Measurements from ENCODE around the gene ASXL2. TPM values are rescaled to one million over a fixed set of nuclear protein-coding genes. Genes with fewer than 3 reads are reported as not detected.

The ASXL2 gene
- polyA plus RNA-seq, 3 donors, result 3.6 to 13.4 (median 7.1) TPM

DNA sequence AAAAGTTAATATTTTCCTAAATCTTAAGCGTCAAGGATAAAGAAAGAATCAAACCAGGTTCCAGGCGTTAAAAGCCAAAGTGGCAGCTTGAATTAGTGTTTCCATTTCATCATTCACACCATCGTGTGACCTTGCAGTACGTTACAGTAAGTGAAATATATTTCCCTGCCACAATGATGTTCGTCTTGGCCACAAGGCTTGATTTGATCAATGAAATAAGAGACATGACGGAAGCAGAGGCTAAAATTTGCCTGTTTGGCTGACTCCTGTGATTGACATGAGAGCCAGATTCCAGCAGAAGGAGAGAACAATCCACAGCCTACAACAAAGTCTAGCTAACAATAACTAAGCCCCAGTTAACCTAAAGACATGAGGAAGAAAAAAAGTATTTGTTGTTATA is 62.0 kb downstream of the ASXL2 start:
- Histone ChIP-seq H3K36me3 (replicated peaks in 1 of 2; ENCODE audit: control insufficient read depth in 1 of 2, insufficient read depth in 2 of 2, low read length in 2 of 2) (peaks cover 0 to 35% of the 10 kb centered on the region in 2 donors), H3K27me3 (ENCODE audit: control insufficient read depth in 2 of 2, insufficient read depth in 2 of 2, low read length in 2 of 2) (no peaks in the 10 kb centered on the region), H3K79me2 (ENCODE audit: insufficient read depth, low read length) (peaks cover 86% of the 10 kb centered on the region), H3K27ac (ENCODE audit: low read depth in 1 of 2, low read length in 2 of 2) (no peak overlapping the region), H4K20me1 (ENCODE audit: insufficient read depth, low read length) (peaks cover 94% of the 10 kb centered on the region), H3K4me2 (replicated peaks; ENCODE audit: extremely low read depth, low read length, poor library complexity, severe bottlenecking) (no peak overlapping the region), H3K4me3 (replicated peaks in 1 of 3; ENCODE audit: low read depth in 2 of 3, low read length in 3 of 3) (no peak overlapping the region), H3K9ac (ENCODE audit: insufficient read depth, low read length, poor library complexity, severe bottlenecking) (no peak overlapping the region), H3K9me3 (replicated peaks in 1 of 2; ENCODE audit: control insufficient read depth in 1 of 2, insufficient read depth in 1 of 2, low read length in 2 of 2) (no peaks in the 10 kb centered on the region), H3K4me1 (ENCODE audit: control insufficient read depth in 1 of 2, insufficient read depth in 2 of 2, low read length in 2 of 2) (no peaks in the 10 kb centered on the region), H2AFZ (ENCODE audit: insufficient read depth, low read depth, low read length, poor library complexity, severe bottlenecking) (no peak overlapping the region)
- no peak for DNase-seq
- no peaks in the 10 kb centered on the region for H3K27me3 Mint-ChIP-seq (ENCODE audit: low read depth in 3 of 3)
- H3K27ac Mint-ChIP-seq, result no peak overlapping the region
- H3K36me3 Mint-ChIP-seq, result peaks cover 17 to 25% of the 10 kb centered on the region in 2 donors
- WGBS (ENCODE audit: insufficient coverage), result 100% methylated on average over 2 of the region's 6 CpGs
- H3K4me3 Mint-ChIP-seq, result no peak overlapping the region
- H3K4me1 Mint-ChIP-seq, result peaks cover 13% of the 10 kb centered on the region
- TF ChIP-seq, protein P1, sequence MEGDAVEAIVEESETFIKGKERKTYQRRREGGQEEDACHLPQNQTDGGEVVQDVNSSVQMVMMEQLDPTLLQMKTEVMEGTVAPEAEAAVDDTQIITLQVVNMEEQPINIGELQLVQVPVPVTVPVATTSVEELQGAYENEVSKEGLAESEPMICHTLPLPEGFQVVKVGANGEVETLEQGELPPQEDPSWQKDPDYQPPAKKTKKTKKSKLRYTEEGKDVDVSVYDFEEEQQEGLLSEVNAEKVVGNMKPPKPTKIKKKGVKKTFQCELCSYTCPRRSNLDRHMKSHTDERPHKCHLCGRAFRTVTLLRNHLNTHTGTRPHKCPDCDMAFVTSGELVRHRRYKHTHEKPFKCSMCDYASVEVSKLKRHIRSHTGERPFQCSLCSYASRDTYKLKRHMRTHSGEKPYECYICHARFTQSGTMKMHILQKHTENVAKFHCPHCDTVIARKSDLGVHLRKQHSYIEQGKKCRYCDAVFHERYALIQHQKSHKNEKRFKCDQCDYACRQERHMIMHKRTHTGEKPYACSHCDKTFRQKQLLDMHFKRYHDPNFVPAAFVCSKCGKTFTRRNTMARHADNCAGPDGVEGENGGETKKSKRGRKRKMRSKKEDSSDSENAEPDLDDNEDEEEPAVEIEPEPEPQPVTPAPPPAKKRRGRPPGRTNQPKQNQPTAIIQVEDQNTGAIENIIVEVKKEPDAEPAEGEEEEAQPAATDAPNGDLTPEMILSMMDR (IDR thresholded peaks at IDR 0.05), result no peak
- no peaks in the 10 kb centered on the region for H3K9me3 Mint-ChIP-seq
- intact Hi-C loops (cut with micrococcal nuclease), result no loop called here

DNA sequence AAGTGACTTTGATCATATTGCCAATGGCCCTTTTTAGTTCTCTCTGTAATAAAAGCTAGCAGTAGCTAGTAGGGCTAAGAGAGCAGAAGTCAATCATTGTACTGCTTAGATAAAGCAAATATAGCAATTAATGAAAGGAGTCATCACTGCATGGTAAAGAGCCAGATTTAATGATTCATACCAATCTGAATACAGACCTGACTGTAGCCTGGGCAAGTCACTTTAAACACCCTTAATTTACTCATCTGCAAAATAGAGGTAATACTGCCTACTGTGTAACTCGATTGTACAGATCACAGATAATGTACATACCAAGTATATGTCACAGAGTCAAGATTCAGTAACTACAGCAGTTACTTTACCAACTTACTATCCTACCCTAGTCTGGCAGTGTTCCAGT is 63.6 kb downstream of the ASXL2 start:
- peaks cover 13% of the 10 kb centered on the region for H3K4me1 Mint-ChIP-seq
- intact Hi-C loops (cut with micrococcal nuclease), result no loop called here
- Histone ChIP-seq H2AFZ (ENCODE audit: insufficient read depth, low read depth, low read length, poor library complexity, severe bottlenecking) (no peak overlapping the region), H3K4me1 (ENCODE audit: control insufficient read depth in 1 of 2, insufficient read depth in 2 of 2, low read length in 2 of 2) (no peaks in the 10 kb centered on the region), H3K9ac (ENCODE audit: insufficient read depth, low read length, poor library complexity, severe bottlenecking) (no peak overlapping the region), H3K79me2 (ENCODE audit: insufficient read depth, low read length) (peaks cover 85% of the 10 kb centered on the region), H3K27ac (ENCODE audit: low read depth in 1 of 2, low read length in 2 of 2) (no peak overlapping the region), H3K36me3 (replicated peaks in 1 of 2; ENCODE audit: control insufficient read depth in 1 of 2, insufficient read depth in 2 of 2, low read length in 2 of 2) (peaks cover 4 to 46% of the 10 kb centered on the region in 2 donors), H4K20me1 (ENCODE audit: insufficient read depth, low read length) (peaks cover 93% of the 10 kb centered on the region), H3K9me3 (replicated peaks in 1 of 2; ENCODE audit: control insufficient read depth in 1 of 2, insufficient read depth in 1 of 2, low read length in 2 of 2) (no peaks in the 10 kb centered on the region), H3K4me2 (replicated peaks; ENCODE audit: extremely low read depth, low read length, poor library complexity, severe bottlenecking) (no peak overlapping the region), H3K4me3 (replicated peaks in 1 of 3; ENCODE audit: low read depth in 2 of 3, low read length in 3 of 3) (no peak overlapping the region), H3K27me3 (ENCODE audit: control insufficient read depth in 2 of 2, insufficient read depth in 2 of 2, low read length in 2 of 2) (no peaks in the 10 kb centered on the region)
- no peak overlapping the region for H3K4me3 Mint-ChIP-seq
- 100% methylated on average over 1 of the region's 1 CpG for WGBS (ENCODE audit: insufficient coverage)
- no peaks in the 10 kb centered on the region for H3K9me3 Mint-ChIP-seq
- no peak for DNase-seq
- TF ChIP-seq, protein P1 (IDR thresholded peaks at IDR 0.05), result no peak
- peaks cover 25 to 32% of the 10 kb centered on the region in 2 donors for H3K36me3 Mint-ChIP-seq
- no peaks in the 10 kb centered on the region for H3K27me3 Mint-ChIP-seq (ENCODE audit: low read depth in 3 of 3)
- no peak overlapping the region for H3K27ac Mint-ChIP-seq
